A549 treated with RU486 at 1 μM for 4 hours (cell line): ENCODE data around the gene LIPE. TPM values are rescaled to one million over a fixed set of nuclear protein-coding genes. Genes with fewer than 3 reads are reported as not detected.

Experiments used
- total RNA-seq: library from RNA; stranded (reverse); fragments of 200-300 nt; extraction: Qiagen RNA extraction; gene quantifications from 5 replicates; pipeline ENCODE4 v1.2.3, GENCODE V29; 2022; ENCODE audit warnings: low read depth

LIPE gene
- total RNA-seq = 1.1 to 3.3 TPM (median 3.0 TPM) in 5 replicates

GRCh38 chr19:42427313-42427712 is at the start of gene LIPE:
TSS of gene LIPE (minus strand) at chr19:42427388. CDS start at chr19:42427149, 239 bp downstream.

GRCh38 chr19:42442833-42443232 is 15.6 kb upstream of the LIPE start, which contains the start of gene CXCL17:
TSS of gene CXCL17 (minus strand) at chr19:42442946. CDS start at chr19:42442832, 114 bp downstream.

GRCh38 chr19:42389899-42390298 is 37.3 kb downstream of the LIPE start, which contains the start of gene CNFN:
TSS of gene CNFN (minus strand) at chr19:42390297. CDS start at chr19:42389037, 1,260 bp downstream.

Other genes with a start within 250 kb of the LIPE start
- gene DEDD2, start 209.7 kb downstream of the LIPE start, total RNA-seq = 61.5 to 94.8 TPM (median 86.7 TPM) in 5 replicates
- 15.6 to 20.6 TPM (median 19.6 TPM) in 5 replicates for gene ZNF526, start 207.1 kb downstream of the LIPE start, total RNA-seq
- gene GSK3A, start 184.8 kb downstream of the LIPE start, total RNA-seq = 116 to 166 TPM (median 162 TPM) in 5 replicates
- 96.7 to 133 TPM (median 118 TPM) in 5 replicates for gene ERF, start 172.3 kb downstream of the LIPE start, total RNA-seq
- gene CIC, start 158.1 kb downstream of the LIPE start, total RNA-seq = 41.4 to 63.9 TPM (median 55.5 TPM) in 5 replicates
- gene PRR19, start 125.3 kb downstream of the LIPE start, total RNA-seq = 3.9 to 5.0 TPM (median 3.9 TPM) in 5 replicates
- 131 to 155 TPM (median 150 TPM) in 5 replicates for gene PAFAH1B3, start 124.8 kb downstream of the LIPE start, total RNA-seq
- gene TMEM145, start 114.1 kb downstream of the LIPE start, total RNA-seq = 3.1 to 4.5 TPM (median 4.2 TPM) in 5 replicates
- gene MEGF8, start 101.8 kb downstream of the LIPE start, total RNA-seq = 19.6 to 26.8 TPM (median 23.5 TPM) in 5 replicates
- gene CNFN, start 37.1 kb downstream of the LIPE start, total RNA-seq = 37.4 to 59.3 TPM (median 47.4 TPM) in 5 replicates
- 0.14 TPM in 1 of 5 replicates, not detected in the others for gene CXCL17, start 15.6 kb upstream of the LIPE start, total RNA-seq
- gene CEACAM1, start 101.1 kb upstream of the LIPE start, total RNA-seq = 1.8 to 2.8 TPM (median 2.2 TPM) in 5 replicates
- not detected in 5 replicates for gene CEACAM8, start 167.5 kb upstream of the LIPE start, total RNA-seq